SW 1271 (cell line): ENCODE measurements around the gene PKP1.

Experiments
- DNase-seq, 2 experiments: peaks; one replicate each; lab custom pipeline; 2025; lab: John Stamatoyannopoulos, UW

The PKP1 gene

DNA sequence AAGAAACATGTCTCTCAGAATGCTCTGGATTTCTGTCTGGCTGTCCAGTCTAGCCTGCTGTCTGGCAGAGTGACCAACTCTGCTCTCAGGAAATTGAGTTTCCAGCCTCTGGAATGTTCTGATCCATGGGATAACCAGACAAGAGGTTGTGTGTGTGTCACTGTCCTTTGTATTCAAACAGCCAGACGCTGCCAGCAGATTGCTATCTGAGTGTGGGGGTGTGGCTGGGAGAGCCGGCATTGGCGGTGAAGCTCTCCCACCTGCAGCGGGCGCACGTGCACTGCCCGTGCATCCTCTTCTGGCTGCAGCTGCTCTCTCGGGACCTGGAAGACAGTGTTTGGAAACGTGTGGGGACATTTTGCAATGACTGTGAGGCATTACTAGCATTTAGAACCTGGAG is 26.1 kb downstream of the PKP1 start:
- no peak for DNase-seq

DNA sequence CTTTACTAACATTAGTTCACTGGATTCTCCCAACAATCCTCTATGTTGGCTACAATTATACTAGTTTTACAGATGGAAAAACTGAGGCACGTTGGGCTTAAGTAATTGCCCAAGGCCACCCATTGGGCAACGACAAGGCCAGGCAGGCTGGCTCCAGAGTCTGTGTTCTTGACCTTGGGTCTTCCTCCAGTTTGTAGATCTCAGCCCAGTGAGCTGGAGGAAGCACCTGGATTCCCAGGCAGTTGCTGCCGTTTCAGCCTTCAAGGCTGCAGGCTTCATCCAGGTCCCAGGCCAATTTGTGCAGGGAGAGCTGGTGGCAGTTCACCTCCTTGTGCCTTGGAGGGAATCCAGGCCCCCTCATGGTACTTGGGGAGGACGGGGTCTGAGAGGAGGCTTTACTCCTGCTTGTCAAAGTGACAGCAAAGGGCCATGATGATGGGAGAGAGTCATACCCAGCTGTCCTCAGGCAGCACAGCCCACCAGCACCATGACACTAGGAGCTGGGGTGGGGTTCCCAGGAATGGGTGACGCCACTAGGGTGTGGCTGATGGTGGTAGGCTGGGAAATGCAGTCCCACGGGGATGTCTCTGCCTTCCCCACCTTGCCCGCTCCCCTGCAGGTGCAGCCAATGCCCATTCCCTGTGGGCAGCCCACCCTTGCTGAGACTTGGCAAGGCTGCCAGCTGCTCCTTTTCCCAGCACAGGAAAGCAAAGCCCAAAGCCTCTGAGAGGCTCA is 27.1 kb downstream of the PKP1 start:
- DNase-seq, result no peak

DNA sequence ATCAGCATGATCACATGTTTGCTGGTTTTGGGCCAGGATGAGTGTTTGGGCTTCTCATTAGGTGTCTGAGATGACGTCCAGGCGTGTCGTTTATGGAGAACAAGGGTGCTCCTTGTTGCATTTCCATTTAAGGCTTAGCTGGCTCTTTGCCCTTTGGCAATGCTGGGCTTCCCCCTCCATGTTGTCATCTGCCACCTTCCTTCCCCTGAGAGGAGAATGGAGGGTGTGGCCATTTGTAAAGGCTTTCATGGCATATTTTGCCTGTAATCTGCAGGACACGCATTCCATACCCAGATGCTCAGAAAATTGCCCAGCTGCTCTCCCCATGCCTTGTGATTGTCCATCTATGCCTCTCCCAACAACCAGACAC is 27.7 kb downstream of the PKP1 start:
- DNase-seq, result no peak

DNA sequence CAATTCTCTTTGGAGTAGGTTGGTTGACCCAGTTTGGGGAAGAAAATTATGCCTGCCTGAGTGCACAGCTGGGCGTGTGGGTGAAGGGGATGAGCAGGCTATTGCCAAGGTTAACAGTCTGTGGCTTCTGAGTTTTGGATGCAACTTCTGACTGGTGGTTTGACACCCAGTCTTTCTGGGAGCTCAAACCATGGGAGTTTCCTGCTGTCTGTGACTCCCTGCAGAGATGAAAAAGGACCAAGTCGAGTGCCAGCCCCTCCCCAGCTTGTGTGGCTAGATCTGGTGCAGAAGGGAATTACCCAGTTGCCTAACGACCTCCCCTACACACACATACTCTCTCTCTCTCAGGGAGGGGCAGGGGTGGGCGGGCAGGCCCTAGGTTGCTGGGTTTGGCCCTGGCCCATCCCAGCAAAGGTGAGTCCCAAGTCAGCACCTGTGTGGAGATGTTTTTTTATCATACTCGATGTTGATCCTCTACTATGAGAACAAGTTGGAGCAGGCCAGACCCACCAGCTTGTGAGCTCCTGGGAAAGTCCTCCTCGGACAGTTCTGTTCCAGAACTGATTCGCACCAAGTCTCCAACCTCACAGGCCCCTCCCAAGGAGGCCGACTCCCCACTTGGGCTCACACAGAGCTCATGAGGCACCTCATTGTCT is 28.2 kb downstream of the PKP1 start:
- no peak for DNase-seq

DNA sequence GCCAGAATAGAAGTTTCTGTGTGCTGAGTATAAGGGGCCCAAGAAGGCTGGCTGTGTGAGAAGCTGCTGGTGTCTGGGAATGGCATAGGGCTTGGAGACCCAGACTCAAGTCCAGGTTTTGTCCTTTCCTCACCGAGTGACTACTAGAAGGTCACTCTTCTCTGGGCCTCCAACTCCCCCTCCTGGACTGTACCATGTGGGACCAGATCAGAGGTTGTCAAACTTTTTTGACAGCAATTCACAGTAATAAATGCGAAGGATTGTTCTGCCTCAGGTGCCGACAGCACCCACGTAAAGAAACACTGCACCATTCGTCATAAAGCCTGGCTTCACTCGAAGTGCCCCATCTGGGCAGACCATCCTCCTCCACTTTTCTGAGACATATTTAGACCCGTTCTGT is 29.0 kb downstream of the PKP1 start:
- DNase-seq, result no peak

DNA sequence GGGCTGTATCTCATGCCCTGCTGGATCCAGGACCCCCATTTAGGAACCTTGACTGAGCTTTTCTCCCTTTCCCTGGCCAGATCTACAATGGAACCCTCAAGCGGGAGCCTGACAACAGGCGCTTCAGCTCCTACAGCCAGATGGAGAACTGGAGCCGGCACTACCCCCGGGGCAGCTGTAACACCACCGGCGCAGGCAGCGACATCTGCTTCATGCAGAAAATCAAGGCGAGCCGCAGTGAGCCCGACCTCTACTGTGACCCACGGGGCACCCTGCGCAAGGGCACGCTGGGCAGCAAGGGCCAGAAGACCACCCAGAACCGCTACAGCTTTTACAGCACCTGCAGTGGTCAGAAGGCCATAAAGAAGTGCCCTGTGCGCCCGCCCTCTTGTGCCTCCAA is 29.8 kb downstream of the PKP1 start:
- no peak for DNase-seq

DNA sequence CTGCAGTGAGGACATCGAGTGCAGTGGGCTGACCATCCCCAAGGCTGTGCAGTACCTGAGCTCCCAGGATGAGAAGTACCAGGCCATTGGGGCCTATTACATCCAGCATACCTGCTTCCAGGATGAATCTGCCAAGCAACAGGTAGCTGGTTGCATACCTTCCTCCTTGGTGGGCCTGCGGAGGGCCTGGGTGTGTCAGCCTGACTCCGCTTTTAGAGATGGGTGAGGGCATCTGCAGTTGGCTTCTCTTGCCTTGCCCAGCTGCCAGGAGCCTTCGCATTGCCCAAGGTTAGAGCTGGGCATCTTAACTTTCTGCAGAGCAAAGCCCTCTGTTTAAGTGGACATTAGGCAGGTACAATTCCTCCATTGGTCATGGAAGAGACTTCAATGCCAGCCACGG is 33.2 kb downstream of the PKP1 start:
- no peak for DNase-seq

DNA sequence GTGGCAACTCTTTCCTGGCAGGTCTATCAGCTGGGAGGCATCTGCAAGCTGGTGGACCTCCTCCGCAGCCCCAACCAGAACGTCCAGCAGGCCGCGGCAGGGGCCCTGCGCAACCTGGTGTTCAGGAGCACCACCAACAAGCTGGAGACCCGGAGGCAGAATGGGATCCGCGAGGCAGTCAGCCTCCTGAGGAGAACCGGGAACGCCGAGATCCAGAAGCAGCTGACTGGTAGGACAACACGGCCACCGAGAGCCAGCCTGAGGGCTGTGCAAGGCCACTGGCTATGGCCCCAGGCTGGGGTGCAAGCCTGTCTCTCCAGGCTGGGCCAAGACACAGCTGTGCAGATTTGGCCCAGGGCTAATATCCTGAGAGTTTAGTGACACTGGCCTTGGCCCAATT is 34.2 kb downstream of the PKP1 start:
- no peak for DNase-seq

DNA sequence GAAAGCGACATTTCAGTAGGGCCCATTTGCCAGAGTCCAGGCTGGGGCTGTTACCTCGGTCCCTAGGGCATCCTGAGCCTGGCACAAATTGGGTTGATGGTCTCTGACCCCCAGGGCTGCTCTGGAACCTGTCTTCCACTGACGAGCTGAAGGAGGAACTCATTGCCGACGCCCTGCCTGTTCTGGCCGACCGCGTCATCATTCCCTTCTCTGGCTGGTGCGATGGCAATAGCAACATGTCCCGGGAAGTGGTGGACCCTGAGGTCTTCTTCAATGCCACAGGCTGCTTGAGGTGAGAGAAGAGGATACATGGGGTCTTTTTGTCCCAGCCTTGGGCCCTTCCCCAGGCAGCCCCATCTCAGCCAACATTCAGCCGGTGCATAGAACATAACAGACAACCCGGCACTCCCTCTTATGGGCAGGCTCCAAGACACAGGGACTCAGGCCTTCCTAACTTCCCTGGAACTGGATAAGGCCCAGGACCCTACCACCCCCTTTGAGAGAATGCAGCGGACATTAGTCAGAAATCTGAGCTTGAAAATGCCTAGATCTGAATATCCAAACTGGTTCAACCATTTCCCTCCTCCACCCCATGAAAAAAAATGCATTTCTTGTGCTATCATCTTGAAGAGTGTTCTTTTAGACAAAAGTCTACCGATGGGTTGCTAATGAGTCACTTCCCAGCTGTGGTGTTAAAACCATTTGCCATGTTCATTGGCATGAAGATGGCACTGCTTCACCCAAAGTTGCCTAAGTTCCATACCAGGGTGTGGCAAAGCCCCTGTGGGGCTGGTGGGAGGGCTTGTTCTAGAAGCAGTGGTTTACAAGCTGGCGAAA is 35.4 kb downstream of the PKP1 start:
- DNase-seq, result no peak

DNA sequence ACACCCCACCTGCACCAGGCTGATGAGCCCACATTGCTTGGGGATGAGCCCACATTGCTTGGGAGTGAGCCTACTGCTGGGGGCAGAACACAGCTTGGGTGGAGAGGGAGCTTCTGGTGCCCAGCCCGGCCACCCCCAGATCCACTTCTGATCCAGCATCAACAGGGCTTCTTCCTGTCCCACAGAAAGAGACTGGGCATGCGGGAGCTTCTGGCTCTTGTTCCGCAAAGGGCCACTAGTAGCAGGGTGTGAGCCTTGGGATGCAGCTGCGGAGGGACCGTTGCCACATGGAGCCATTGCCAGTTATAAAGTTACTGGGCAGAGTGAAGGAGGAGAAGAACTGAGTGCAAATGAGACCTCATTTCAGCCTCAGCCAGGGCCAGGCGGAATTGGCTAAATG is 36.3 kb downstream of the PKP1 start:
- no peak for DNase-seq

DNA sequence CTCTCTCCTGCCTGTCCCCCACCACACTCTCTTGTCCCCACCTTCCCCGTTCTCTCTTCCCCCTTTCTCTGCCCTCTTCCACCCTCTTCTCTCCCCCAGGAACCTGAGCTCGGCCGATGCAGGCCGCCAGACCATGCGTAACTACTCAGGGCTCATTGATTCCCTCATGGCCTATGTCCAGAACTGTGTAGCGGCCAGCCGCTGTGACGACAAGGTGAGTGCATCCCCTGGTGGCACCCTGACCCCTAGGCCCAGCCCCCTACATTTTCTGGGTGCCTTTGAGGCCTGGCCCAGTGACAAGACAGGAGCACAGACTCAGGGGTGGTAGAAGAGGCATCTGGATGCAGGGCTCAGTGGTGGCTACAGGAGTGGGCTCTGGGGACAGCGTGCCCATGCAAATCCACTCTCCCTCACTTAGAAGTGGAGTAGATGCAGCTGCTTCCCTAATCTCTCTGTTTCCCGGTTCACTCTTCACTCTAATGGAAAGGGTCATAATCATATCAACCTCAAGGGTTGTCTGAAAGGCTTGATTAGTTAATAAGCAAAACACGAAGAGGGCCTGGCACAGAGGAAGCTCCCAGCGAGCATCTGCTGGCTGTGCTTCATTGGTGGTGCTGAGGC is 37.0 kb downstream of the PKP1 start:
- DNase-seq, result no peak

DNA sequence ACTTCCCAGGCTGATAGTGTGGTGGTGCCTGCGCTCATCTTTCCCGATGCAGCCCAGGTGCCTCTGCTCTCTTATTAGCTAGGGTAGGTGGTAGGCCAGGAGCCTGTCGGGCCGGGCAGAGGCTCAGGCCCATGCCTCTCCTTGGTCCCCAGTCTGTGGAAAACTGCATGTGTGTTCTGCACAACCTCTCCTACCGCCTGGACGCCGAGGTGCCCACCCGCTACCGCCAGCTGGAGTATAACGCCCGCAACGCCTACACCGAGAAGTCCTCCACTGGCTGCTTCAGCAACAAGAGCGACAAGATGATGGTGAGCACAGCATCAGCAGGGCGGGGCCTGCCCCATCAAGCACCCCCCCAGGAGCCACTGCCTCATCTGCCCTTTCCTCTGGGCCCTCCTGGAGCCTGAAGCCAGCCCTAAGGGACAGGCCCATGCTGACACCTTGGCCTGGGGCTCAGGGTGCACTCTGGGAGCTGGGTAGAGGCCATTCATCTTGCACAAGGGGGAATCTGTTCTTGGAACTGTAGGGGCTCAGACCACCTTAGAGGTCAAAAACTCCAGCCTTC is 38.6 kb downstream of the PKP1 start:
- DNase-seq, result no peak

DNA sequence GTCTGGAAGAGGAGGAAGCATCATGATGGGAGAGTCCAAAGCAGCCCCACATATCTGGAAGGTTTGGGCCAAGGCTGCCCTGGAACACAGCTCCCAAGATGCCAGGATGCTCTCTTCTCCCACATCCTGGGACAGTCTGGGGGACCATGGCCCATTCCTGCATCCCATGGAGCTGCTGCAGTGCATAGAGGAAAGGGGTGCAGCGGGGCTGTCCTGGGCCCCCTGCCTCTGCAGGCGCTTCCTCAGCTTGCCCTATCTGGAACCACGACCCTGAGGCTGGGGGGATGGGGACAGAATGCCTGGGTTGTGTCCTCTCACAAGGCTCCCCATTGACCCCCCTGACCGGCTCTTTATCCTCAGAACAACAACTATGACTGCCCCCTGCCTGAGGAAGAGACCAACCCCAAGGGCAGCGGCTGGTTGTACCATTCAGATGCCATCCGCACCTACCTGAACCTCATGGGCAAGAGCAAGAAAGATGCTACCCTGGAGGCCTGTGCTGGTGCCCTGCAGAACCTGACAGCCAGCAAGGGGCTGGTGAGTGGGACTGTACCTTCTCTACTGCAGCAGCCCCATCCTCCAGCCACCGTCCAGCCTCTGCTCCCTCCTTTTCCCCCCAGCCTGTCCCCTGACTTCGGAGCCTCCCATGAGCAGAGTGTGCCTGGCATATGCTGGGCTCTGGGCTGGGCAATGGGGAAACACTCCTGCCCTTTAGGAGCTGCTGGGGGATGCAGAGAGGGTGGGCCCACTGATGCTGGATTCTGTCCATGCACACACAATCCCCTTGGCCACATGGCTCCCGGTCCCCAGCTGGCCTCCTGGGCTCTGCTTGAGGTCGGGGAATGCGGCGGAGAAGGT is 39.6 kb downstream of the PKP1 start:
- no peak for DNase-seq

DNA sequence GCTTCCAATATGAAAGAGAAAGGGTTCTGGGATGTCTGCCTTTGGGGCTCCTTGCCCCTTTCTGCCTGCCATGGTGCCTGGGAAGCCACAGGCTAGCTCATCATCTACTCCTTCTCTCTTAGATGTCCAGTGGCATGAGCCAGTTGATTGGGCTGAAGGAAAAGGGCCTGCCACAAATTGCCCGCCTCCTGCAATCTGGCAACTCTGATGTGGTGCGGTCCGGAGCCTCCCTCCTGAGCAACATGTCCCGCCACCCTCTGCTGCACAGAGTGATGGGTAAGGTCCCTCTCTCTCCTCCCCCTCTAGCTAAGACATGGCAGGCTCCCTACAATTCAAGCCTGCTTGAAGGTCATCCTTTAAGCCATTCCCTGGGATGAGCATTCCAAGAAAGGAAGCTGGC is 41.0 kb downstream of the PKP1 start:
- DNase-seq, result no peak

DNA sequence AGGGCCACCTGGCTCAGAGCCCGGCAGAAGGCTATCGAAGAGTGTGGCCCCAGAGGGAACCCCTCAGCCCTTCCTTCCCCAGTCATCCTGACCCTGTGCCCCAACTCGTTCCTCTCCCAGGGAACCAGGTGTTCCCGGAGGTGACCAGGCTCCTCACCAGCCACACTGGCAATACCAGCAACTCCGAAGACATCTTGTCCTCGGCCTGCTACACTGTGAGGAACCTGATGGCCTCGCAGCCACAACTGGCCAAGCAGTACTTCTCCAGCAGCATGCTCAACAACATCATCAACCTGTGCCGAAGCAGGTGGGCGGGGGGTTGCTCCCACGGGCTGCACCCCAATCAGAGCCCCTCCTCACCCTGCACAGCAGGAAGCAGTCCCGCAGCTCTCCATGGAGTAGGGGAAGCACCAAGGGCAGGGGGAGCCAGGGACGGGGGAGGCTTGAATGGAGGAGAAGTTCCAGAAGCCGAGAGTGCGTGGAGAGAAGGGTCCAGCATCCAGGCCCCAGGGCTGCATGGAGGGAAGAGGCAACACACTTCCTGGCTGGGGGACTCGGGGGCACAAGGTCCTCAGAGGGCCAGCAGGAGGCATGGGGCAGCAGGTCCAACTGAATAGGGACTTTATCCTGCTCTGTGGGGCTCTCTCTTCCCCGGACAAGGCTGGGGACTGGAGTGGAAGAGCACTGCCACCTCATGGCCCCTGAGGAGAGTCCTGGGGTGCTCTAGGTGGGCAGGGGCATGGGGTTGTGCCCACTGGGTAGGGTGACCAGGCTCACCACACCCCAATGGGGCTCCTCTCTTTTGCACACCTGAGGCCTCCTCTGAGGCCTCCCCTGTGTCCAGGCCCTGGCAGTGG is 41.7 kb downstream of the PKP1 start:
- no peak for DNase-seq

DNA sequence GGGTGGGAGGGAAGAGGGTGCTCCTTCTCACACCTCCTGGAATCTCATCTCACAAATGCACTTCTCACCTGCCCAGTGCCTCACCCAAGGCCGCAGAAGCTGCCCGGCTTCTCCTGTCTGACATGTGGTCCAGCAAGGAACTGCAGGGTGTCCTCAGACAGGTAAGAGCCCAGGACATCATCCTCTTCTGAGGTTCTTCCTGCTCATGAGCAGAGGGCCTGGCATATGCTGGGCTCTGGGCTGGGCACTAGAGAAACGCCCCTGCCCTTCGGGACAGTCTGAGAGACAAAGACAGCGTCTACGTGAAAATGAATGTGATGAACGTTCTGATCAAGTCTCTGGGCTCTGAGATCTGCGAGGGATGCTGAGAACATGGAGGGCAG is 42.4 kb downstream of the PKP1 start:
- DNase-seq, result no peak

DNA sequence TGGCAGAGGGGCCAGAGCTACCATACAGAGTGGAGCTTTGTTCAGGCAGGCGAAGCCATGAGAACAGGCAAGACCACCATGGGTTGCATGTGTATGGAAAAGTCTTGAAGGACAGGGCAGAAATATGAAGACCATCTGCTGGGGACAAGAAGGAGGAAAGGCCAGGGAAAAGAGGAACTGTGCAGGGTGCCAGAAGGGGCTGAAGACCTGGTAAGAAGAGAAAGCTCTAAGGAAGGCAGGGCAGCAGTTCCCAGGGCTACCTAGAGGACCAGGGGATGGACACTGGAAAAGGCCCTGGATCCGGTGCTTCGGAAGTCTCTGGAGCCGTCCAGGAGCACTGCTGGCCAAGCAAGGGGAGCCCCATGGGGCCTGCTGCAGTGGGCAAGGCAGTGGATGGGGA is 43.4 kb downstream of the PKP1 start:
- DNase-seq, result no peak

DNA sequence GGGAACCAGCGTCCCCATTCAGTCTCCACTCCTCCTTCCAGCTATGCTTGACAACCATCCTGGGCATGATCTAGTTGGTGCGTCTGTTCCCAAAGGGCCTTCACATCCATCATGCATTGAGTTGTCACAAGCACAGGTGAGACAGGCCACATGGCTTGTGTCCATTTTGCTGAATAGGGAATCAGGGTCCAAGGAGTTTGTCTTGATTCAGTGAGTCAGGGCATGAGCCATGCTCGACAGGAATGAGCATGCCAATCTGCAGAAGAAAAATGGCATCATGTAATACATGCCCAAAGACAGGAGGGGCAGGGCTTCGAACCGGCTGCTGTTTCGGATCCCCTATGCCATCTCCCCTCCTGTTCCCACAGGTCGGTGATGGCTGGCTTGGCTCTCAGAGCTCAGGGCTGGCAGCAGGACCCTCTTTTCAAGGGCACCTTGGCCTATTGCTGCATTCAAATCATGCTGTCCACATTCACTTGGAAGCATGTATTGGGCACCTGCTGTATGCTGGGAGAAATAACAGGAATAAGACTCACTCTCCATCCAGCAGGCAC is 44.5 kb downstream of the PKP1 start:
- no peak for DNase-seq

DNA sequence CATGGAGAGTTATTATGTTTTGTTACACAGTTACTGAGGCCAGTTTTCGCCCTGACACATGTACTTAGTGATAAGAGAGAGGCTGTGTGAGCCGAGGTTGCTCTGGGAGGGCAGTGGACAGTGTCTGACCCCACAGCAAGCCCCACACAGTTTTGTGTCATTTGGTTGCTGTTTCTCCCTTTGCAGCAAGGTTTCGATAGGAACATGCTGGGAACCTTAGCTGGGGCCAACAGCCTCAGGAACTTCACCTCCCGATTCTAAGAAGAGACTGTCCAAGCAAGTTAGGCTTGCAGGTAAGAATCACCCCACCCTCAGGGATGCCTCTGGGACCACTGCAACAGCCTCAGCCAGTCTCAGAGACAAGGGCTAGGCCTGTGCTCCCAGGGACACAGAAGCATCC is 45.3 kb downstream of the PKP1 start:
- no peak for DNase-seq

DNA sequence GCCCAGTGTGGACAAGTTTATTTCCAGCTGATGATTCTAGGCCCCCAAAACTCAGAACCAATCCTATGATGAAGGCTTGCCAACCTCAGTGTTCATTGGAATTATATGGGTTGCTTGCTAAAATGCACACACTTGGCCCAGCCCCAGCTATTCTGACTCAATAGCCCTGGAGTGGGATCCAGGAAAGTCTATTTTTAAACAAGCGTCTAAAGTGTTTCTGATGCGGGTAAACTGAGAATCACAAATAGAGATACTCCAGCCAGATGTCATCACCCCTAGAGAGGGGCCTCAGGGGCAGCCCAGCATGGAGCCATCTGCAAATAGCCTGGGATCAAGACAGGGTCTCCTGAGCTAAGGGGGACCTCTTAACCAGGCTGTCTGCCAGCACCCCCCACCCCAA is 46.0 kb downstream of the PKP1 start:
- no peak for DNase-seq
